ENCODE data around the gene PCDH1.
"Not testable (repeated sequence)": the region's sequence is repeated elsewhere in the genome, so short reads cannot be mapped to it uniquely, and the experiment has no call there.

PCDH1 gene

DNA sequence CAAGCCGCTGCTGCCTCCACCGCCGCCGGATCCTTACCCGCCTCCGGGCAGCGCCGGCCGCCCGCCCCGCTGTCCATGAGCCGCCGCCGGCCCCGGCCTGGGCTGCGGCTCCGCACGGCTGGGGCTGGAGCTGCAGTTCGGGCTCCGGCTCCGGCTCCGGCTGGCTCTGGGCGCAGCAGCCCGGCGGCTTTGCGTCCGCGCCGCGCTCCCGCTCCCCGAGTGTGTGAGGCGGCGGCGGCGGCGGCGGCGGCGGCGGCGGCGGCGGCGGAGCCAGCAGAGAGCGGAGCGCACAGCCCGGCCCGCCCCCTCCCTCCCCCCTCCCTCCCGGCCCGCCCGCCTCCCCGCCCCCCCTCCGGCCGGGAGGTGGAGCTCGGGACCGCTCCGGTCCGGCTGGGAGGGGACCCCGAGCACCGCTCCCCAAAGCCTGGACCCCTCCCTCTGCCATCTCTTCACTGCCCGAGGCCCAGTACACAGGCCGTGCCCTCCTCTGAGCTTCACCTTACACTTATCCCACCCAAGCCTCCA lies at the start of gene PCDH1:
PCDH1 (minus strand) TSS at position 225 of the 525 bp plus-strand sequence; CDS start at position 77, 148 bp downstream.
- peaks cover 66% of the 10 kb centered on the region for H3K4me1 ChIP-seq (ENCODE audit: insufficient read depth, low read length)
- no peaks in the 10 kb centered on the region for H3K36me3 ChIP-seq (ENCODE audit: insufficient read depth, low read length)
- no peaks in the 10 kb centered on the region for H3K9me3 ChIP-seq (ENCODE audit: low read length)
- peak within 1 kb of the TSS; percentile 59 for H2AFZ ChIP-seq (ENCODE audit: low read depth, low read length)
- H3K4me3 ChIP-seq (ENCODE audit: low read length): peak within 1 kb of the TSS; percentile 67
- no peaks in the 10 kb centered on the region for H3K27me3 ChIP-seq (ENCODE audit: insufficient read depth, low read length)

DNA sequence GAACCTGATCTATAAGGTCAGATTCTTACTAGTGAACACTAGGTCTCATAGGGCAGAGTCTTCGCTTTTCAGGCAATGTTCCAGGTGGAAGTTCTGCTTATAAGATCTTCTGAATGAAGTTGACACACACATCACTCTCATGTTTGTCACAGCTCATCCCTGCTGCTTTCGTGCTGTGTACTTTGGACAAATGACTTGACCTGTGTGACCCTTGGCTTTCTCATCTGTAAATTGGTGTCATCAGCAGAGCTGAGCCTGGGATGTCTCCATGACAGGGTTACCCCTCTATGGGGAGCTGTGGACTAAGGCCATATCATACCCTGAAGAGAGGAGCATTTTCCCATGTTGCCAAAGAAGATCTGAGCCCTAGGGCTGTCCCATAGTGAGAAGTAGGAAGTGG lies 48.2 kb upstream of the PCDH1 start:
- H3K4me3 ChIP-seq (ENCODE audit: low read length): no peak overlapping the region
- H3K27me3 ChIP-seq (ENCODE audit: insufficient read depth, low read length): no peaks in the 10 kb centered on the region
- H3K4me1 ChIP-seq (ENCODE audit: insufficient read depth, low read length): peaks cover 13% of the 10 kb centered on the region
- no peaks in the 10 kb centered on the region for H3K9me3 ChIP-seq (ENCODE audit: low read length)
- H3K36me3 ChIP-seq (ENCODE audit: insufficient read depth, low read length): peaks cover 58% of the 10 kb centered on the region
- H2AFZ ChIP-seq (ENCODE audit: low read depth, low read length): no peak overlapping the region

DNA sequence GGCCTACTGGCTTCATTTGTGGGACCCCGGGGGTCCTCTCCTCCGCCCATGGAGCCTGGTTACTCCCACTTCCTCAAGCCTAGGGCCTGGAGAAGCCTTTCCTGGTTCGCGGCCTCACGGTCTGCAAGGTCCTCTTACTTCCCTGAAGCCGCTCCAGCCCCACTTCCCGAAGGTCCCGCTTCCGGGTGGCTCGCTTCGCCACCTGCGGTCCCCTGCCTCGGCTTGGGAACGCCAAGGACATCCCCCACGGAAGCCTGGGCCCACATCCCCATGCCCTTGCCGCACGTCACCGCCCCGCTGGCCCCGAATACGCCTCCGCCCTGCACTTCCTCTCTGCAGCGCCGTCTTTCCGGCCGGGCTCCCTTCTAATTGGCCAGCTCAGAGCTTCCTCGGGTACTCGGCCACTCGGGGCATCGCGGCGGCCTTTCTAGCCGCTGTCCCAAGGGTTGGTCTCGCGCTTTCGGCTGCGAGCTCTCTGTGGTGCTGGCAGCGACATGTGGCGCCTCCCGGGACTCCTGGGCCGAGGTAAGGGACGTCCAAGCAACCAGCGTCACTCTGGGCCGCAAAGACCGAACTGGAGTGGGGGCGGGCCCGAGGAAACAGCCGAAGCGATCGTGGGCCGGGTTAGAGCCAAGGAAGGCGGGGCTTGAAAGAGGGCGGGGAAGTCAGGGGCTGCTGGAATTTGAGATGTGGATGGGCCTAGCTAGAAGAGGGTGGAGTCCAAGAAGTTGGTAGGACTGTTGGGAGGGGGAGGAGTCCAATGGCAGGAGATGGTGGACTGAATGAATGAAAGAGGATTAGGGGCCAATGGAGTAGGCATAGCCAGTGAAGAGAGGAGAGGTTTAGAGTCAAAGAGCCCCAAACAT lies 45.5 kb upstream of the PCDH1 start, which contains the start of gene DELE1:
DELE1 (plus strand) TSS at position 424 of the 866 bp plus-strand sequence; CDS start at position 495, 71 bp downstream.
- Histone ChIP-seq H3K27me3 (ENCODE audit: insufficient read depth, low read length) (no peaks in the 10 kb centered on the region), H3K9me3 (ENCODE audit: low read length) (no peaks in the 10 kb centered on the region), H3K4me3 (ENCODE audit: low read length) (peak within 1 kb of the TSS; percentile 75), H3K4me1 (ENCODE audit: insufficient read depth, low read length) (peaks cover 13% of the 10 kb centered on the region), H3K36me3 (ENCODE audit: insufficient read depth, low read length) (peaks cover 31% of the 10 kb centered on the region), H2AFZ (ENCODE audit: low read depth, low read length) (peak within 1 kb of the TSS; percentile 56)

DNA sequence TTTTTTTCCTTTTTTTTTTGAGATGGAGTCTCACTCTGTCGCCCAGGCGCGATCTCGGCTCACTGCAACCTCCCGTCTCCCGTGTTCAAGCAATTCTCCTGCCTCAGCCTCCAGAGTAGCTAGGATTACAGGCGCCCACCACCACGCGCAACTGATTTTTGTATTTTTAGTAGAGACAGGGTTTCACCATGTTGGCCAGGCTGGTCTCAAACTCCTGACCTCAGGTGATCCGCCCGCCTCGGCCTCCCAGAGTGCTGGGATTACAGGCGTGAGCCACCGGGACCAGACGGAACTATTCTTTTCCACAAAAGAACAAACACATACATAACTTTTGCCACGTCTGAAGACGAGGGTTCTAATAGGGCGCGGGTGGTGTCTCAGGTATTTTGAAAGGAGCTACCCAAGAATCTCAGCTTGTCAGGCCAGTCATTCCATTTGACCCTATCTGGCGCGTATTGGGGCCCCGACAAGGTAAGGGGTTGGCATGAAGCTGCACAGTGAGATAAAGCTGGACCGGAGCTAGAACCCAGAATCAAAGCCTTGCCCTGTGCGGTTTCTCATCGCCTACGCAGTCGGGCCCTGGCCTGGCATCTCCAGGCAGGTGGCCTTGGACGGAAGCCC lies 44.7 kb upstream of the PCDH1 start:
- Histone ChIP-seq H2AFZ (ENCODE audit: low read depth, low read length) (peak overlapping the region; percentile 56), H3K36me3 (ENCODE audit: insufficient read depth, low read length) (peaks cover 24% of the 10 kb centered on the region), H3K4me1 (ENCODE audit: insufficient read depth, low read length) (peaks cover 13% of the 10 kb centered on the region), H3K4me3 (ENCODE audit: low read length) (peak overlapping the region; percentile 75)
- not testable (repeated sequence) for H3K9me3 ChIP-seq (ENCODE audit: low read length); H3K27me3 ChIP-seq (ENCODE audit: insufficient read depth, low read length)

DNA sequence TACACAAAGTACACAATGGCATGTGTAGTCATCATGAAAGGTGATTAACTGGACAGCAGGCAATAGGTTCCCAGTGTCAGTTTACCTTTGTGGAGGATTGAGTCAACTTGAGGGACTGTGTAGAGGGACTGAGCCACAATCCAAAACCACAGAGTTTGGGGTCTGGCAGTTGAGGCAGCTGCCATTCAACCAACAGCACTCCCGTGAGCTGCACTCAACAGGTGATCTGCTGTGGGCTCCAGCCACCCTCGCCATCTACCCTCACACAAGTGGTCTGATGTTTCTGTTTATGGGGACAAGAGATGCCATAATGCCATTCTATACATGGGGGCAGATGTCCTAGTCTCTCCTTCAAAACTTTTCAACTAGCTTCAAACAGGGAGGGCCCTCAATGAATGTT lies 42.6 kb upstream of the PCDH1 start:
- peaks cover 4% of the 10 kb centered on the region for H3K27me3 ChIP-seq (ENCODE audit: insufficient read depth, low read length)
- H3K4me3 ChIP-seq (ENCODE audit: low read length): no peak overlapping the region
- peaks cover 13% of the 10 kb centered on the region for H3K4me1 ChIP-seq (ENCODE audit: insufficient read depth, low read length)
- peaks cover 4% of the 10 kb centered on the region for H3K36me3 ChIP-seq (ENCODE audit: insufficient read depth, low read length)
- no peak overlapping the region for H2AFZ ChIP-seq (ENCODE audit: low read depth, low read length)
- no peaks in the 10 kb centered on the region for H3K9me3 ChIP-seq (ENCODE audit: low read length)

DNA sequence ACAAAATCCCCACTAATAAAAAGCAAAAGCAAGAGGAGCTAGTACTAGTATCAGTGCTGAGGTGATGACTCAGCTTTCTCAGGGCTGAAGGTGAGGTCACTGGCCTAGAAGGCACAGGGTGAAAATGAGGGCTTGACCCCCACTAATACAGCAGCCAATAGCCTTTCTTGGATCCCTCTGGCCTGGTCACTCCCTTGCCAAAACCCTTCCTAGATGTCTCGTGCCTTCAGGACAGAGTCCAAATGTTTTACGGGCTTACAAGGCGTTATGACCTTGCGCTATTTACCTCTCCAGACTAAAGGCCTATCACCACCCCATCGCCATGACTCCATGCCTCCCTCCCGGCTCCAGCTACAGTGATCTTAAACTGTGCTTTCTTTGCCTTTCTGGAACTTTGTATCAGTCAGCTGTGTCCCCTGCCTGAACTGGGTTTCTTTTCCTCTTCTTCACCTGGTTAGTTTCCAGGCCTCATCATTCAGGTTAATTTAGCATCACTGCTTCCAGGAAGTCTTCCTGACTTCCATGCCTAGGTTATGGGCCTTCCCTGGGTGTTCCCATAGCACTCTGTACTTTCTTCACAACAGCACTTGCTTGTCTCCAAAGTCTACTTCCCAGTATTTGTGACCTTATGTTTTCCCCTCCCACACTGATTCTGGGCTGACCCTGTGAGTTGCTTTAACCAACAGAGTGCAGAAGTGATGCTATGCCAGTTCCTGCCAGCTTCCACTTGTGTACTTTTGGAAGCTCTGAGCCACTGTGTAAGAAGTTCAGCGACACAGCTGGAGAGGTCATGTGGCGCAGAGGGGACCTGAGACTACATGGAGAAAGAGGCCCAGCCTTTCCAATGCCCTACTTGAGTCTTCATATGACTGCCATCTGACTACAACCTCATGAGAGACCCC lies 41.3 kb upstream of the PCDH1 start:
- H3K36me3 ChIP-seq (ENCODE audit: insufficient read depth, low read length): no peaks in the 10 kb centered on the region

DNA sequence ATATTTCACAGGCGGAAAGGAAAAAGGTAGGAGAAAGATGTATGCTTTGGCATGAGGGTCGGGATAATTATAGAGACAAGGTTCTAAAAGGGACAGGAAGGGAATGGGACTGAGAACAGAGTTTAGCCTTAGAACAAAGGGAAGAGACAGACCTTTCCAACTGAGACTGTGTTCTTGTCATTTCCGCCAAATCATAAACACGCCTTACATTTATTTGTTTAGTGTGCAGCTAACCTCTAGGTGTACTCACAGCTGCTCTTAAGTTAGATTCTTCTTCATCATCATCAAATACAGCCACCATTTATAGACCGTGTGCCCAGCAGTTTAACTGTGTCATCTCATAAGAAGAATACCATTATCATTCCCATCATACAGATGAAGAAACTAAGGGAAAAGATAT lies 39.5 kb upstream of the PCDH1 start:
- H3K36me3 ChIP-seq (ENCODE audit: insufficient read depth, low read length): no peaks in the 10 kb centered on the region
- H3K4me1 ChIP-seq (ENCODE audit: insufficient read depth, low read length): peaks cover 9% of the 10 kb centered on the region
- peaks cover 6% of the 10 kb centered on the region for H3K27me3 ChIP-seq (ENCODE audit: insufficient read depth, low read length)
- no peak overlapping the region for H3K4me3 ChIP-seq (ENCODE audit: low read length)
- H2AFZ ChIP-seq (ENCODE audit: low read depth, low read length): no peak overlapping the region
- no peaks in the 10 kb centered on the region for H3K9me3 ChIP-seq (ENCODE audit: low read length)

More for the DNA sequence above, 41.3 kb upstream of the PCDH1 start:
- H2AFZ ChIP-seq (ENCODE audit: low read depth, low read length): no peak overlapping the region
- no peak overlapping the region for H3K4me3 ChIP-seq (ENCODE audit: low read length)
- peaks cover 12% of the 10 kb centered on the region for H3K4me1 ChIP-seq (ENCODE audit: insufficient read depth, low read length)
- H3K9me3 ChIP-seq (ENCODE audit: low read length): no peaks in the 10 kb centered on the region
- H3K27me3 ChIP-seq (ENCODE audit: insufficient read depth, low read length): peaks cover 6% of the 10 kb centered on the region

DNA sequence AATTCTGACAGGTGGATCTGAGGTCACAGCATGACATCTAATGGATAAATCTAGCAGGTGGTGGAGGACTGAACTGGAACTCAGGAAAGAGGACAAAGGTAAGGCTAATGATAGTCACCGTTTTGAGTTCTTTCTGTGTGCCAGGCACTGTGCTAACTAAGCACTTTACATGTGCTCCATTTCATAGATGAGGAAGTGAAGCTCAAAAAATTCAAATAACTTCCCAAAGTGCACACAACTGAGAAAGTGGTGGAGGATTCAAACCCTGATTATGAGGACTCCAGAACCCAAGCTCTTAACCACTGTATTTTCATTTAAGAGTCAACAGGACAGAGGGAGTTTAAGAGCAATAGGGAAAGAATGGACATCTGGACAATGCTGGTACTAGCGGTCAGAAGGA lies 38.3 kb upstream of the PCDH1 start:
- H3K27me3 ChIP-seq (ENCODE audit: insufficient read depth, low read length): peaks cover 6% of the 10 kb centered on the region
- no peak overlapping the region for H3K4me3 ChIP-seq (ENCODE audit: low read length)
- no peak overlapping the region for H2AFZ ChIP-seq (ENCODE audit: low read depth, low read length)
- H3K36me3 ChIP-seq (ENCODE audit: insufficient read depth, low read length): no peaks in the 10 kb centered on the region
- H3K4me1 ChIP-seq (ENCODE audit: insufficient read depth, low read length): peaks cover 5% of the 10 kb centered on the region
- H3K9me3 ChIP-seq (ENCODE audit: low read length): no peaks in the 10 kb centered on the region

DNA sequence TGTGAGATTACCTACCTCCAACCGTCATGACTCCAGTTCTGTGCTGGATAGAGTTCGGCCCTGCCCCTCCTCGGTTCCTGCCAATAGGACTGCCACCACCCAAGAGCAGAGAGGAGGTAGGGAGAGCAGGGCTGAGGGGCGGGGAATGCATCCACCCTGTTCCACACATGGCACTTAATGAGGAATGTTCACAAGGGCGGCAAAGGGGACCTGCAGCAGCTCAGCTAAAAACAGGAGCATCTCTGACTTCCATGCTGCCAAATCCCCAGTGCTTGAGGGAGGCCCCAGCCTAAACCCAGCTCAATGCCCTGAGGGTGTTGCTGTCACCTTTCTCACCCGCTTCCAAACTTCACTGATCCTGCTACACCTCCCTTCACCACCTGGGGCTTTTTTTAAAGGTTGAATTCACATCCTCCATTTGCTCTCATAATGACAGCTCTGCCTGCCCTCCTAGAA lies 37.7 kb upstream of the PCDH1 start:
- Histone ChIP-seq H3K4me3 (ENCODE audit: low read length) (no peak overlapping the region), H3K36me3 (ENCODE audit: insufficient read depth, low read length) (no peaks in the 10 kb centered on the region), H2AFZ (ENCODE audit: low read depth, low read length) (no peak overlapping the region), H3K9me3 (ENCODE audit: low read length) (no peaks in the 10 kb centered on the region), H3K4me1 (ENCODE audit: insufficient read depth, low read length) (peaks cover 5% of the 10 kb centered on the region), H3K27me3 (ENCODE audit: insufficient read depth, low read length) (peaks cover 6% of the 10 kb centered on the region)

DNA sequence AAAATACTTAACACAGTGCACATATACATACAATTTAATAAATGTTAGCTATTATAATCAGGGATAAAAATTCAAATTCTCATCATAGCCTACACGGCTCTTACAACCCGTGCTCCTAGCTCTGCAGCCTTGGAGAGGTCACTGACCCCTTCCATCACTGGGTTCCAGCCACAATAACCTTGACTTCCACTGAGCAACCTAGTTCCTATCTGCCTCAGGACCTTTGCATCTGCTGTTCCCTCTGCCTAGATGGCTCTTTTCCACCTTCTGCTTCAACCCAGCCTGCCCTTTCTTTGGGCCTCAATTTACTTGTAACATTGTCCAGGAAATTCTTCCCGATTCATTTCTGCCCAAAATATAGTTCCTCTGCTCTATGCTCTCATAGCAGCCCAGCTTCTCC lies 36.6 kb upstream of the PCDH1 start:
- H3K27me3 ChIP-seq (ENCODE audit: insufficient read depth, low read length): peaks cover 6% of the 10 kb centered on the region
- H3K4me1 ChIP-seq (ENCODE audit: insufficient read depth, low read length): peaks cover 5% of the 10 kb centered on the region
- no peak overlapping the region for H2AFZ ChIP-seq (ENCODE audit: low read depth, low read length)
- H3K36me3 ChIP-seq (ENCODE audit: insufficient read depth, low read length): no peaks in the 10 kb centered on the region
- no peak overlapping the region for H3K4me3 ChIP-seq (ENCODE audit: low read length)
- H3K9me3 ChIP-seq (ENCODE audit: low read length): no peaks in the 10 kb centered on the region

DNA sequence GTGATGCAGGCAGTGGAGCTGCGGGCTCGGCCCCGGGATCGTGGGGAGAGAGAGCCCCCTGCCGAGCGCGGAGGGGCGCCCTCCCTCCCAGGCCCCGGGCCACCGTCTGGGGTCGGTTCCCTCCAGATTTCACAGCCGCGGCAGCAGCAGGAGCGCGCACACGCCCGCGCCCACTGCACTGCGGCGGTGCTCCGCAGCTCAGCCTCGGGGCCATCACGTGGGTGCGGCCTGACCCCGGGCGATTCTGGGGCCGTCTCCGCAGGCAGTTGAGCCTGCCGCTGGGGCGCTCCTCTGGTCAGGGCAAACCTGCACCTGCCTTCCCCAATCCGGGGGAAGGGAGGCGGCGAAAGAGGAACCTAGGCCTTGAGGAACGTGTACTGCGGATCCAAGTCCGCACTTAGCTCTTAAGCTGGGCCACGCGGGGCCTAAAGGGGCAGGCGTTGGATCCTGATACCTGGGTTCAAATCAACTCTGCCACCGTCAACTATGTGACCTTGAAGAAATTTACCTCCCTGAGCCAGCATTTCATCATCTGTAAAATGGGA lies 36.1 kb upstream of the PCDH1 start:
- H2AFZ ChIP-seq (ENCODE audit: low read depth, low read length): peak overlapping the region; percentile 58
- H3K4me3 ChIP-seq (ENCODE audit: low read length): no peak overlapping the region
- H3K27me3 ChIP-seq (ENCODE audit: insufficient read depth, low read length): peaks cover 6% of the 10 kb centered on the region
- no peaks in the 10 kb centered on the region for H3K9me3 ChIP-seq (ENCODE audit: low read length)
- no peaks in the 10 kb centered on the region for H3K36me3 ChIP-seq (ENCODE audit: insufficient read depth, low read length)
- H3K4me1 ChIP-seq (ENCODE audit: insufficient read depth, low read length): peaks cover 5% of the 10 kb centered on the region

DNA sequence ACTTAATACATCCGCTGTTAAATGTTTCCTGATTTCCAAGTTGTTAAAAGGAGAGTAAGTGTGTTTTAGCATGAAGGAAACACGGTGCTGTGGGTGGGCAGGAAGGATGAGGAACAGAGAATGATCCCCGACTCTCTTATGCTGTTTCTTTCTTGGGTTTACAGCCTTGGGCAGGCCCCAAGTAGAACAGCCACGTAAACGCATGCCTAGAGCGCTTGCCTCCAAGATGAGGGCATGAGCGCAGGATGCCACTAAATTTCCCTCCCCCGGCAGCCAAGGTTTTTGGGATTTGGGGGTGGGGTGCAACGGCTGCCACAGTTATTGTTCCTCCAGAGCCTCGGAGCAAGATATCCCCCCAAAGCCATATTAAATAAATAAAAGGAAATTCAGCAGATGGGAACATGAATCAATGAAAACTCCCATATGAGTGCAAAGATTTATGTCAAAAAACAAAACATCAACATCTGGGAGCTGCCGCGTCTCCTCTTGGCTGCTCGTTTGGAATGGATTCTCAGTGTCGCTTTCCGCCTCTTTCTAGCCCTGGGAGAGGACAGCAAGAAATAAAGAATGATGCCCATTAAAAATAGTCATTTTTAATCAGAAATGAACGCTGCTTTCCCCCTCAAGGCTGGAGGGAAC lies 35.5 kb upstream of the PCDH1 start:
- Histone ChIP-seq H3K4me3 (ENCODE audit: low read length) (no peak overlapping the region), H3K4me1 (ENCODE audit: insufficient read depth, low read length) (peaks cover 5% of the 10 kb centered on the region), H3K9me3 (ENCODE audit: low read length) (no peaks in the 10 kb centered on the region), H3K36me3 (ENCODE audit: insufficient read depth, low read length) (no peaks in the 10 kb centered on the region), H2AFZ (ENCODE audit: low read depth, low read length) (peak overlapping the region; percentile 58), H3K27me3 (ENCODE audit: insufficient read depth, low read length) (peaks cover 6% of the 10 kb centered on the region)
